ENCODE results near the gene PIK3R1. TPM values are rescaled to one million over a fixed set of nuclear protein-coding genes. Genes with fewer than 3 reads are reported as not detected.

Gene PIK3R1
- total RNA-seq, 4 donors from 2014 or later = 69.3 to 113 (median 87.5) TPM

GRCh38 chr5:68261169-68261568 lies 45.6 kb downstream of the PIK3R1 start:
- Histone ChIP-seq H3K4me3 (no peak overlapping the region), H3K4me1 (peaks cover 0 to 81% (median 14%) of the 10 kb centered on the region in 4 donors), H3K27ac (peak overlapping the region in 1 of 4 donors; percentile 53), H3K36me3 (no peaks in the 10 kb centered on the region), H3K27me3 (no peaks in the 10 kb centered on the region), H3K9me3 (no peaks in the 10 kb centered on the region)
- DNase-seq = no peak
- no peak for TF ChIP-seq POLR2A (IDR thresholded peaks at IDR 0.05)
- TF ChIP-seq CTCF (IDR thresholded peaks at IDR 0.05) = no peak

GRCh38 chr5:68261569-68262065 lies 46.1 kb downstream of the PIK3R1 start:
- H3K4me1 ChIP-seq = peaks cover 0 to 81% (median 16%) of the 10 kb centered on the region in 4 donors
- DNase-seq = no peak
- H3K27ac ChIP-seq = peak overlapping the region in 2 of 4 donors; percentile 23 to 53
- H3K9me3 ChIP-seq = no peaks in the 10 kb centered on the region
- no peaks in the 10 kb centered on the region for H3K36me3 ChIP-seq
- no peaks in the 10 kb centered on the region for H3K27me3 ChIP-seq
- H3K4me3 ChIP-seq = no peak overlapping the region
- TF ChIP-seq CTCF (IDR thresholded peaks at IDR 0.05) = peak in 1 of 6 experiments; percentile 2
- no peak for TF ChIP-seq POLR2A (IDR thresholded peaks at IDR 0.05)

- peak in 2 of 3 donors; percentile 68 to 79 for DNase-seq
- peak in 1 of 2 donors; percentile 54 for TF ChIP-seq POLR2A (IDR thresholded peaks at IDR 0.05)
- TF ChIP-seq CTCF (IDR thresholded peaks at IDR 0.05) = no peak
- Histone ChIP-seq H3K9me3 (no peaks in the 10 kb centered on the region), H3K4me1 (peaks cover 0 to 81% (median 23%) of the 10 kb centered on the region in 4 donors), H3K4me3 (no peak overlapping the region), H3K36me3 (no peaks in the 10 kb centered on the region), H3K27me3 (no peaks in the 10 kb centered on the region), H3K27ac (peak overlapping the region in 3 of 4 donors; percentile 29 to 82 (median 76))
Measured at GRCh38 chr5:68264024-68264956, 48.7 kb downstream of the PIK3R1 start.

GRCh38 chr5:68265347-68265746 lies 49.8 kb downstream of the PIK3R1 start:
- no peak for DNase-seq
- peak overlapping the region in 3 of 4 donors; percentile 29 to 82 (median 76) for H3K27ac ChIP-seq
- H3K27me3 ChIP-seq = no peaks in the 10 kb centered on the region
- H3K9me3 ChIP-seq = no peaks in the 10 kb centered on the region
- no peak overlapping the region for H3K4me3 ChIP-seq
- H3K4me1 ChIP-seq = peaks cover 0 to 78% (median 23%) of the 10 kb centered on the region in 4 donors
- TF ChIP-seq POLR2A (IDR thresholded peaks at IDR 0.05) = no peak
- no peaks in the 10 kb centered on the region for H3K36me3 ChIP-seq

GRCh38 chr5:68265822-68266395 lies 50.4 kb downstream of the PIK3R1 start:
- H3K27me3 ChIP-seq = no peaks in the 10 kb centered on the region
- H3K4me1 ChIP-seq = peaks cover 0 to 83% (median 23%) of the 10 kb centered on the region in 4 donors
- no peak for DNase-seq
- no peak overlapping the region for H3K4me3 ChIP-seq
- no peaks in the 10 kb centered on the region for H3K9me3 ChIP-seq
- TF ChIP-seq CTCF (IDR thresholded peaks at IDR 0.05) = no peak
- H3K36me3 ChIP-seq = no peaks in the 10 kb centered on the region
- H3K27ac ChIP-seq = peak overlapping the region in 3 of 4 donors; percentile 17 to 82 (median 76)

GRCh38 chr5:68266457-68266856 lies 50.9 kb downstream of the PIK3R1 start:
- Histone ChIP-seq H3K4me3 (no peak overlapping the region), H3K27me3 (no peaks in the 10 kb centered on the region), H3K4me1 (peaks cover 0 to 86% (median 23%) of the 10 kb centered on the region in 4 donors), H3K27ac (peak overlapping the region in 2 of 4 donors; percentile 76 to 82), H3K36me3 (no peaks in the 10 kb centered on the region), H3K9me3 (no peaks in the 10 kb centered on the region)
- no peak for TF ChIP-seq POLR2A (IDR thresholded peaks at IDR 0.05)
- no peak for TF ChIP-seq CTCF (IDR thresholded peaks at IDR 0.05)
- DNase-seq = no peak

Measured in Peyer's patch (tissue), 4 donors.